Measurements from ENCODE around the gene NPM3. TPM values are rescaled to one million over a fixed set of nuclear protein-coding genes. Genes with fewer than 3 reads are reported as not detected.

NPM3 gene
- total RNA-seq, 1 donor from 2014 or later, result 34.0 TPM

GRCh38 chr10:101775273-101776160, 7.7 kb downstream of the NPM3 start, which contains the start of gene FGF8:
FGF8 (minus strand) TSS chr10:101776114; CDS start chr10:101775900, 214 bp downstream.
- Mint-ChIP-seq H3K27me3 (ENCODE audit: low read depth) (peaks cover 53% of the 10 kb centered on the region), H3K36me3 (ENCODE audit: low read depth) (peaks cover 14% of the 10 kb centered on the region), H3K4me1 (ENCODE audit: low read depth) (peaks cover 16% of the 10 kb centered on the region), H3K4me3 (ENCODE audit: unreplicated experiment) (peak within 1 kb of the TSS; percentile 41), H3K9me3 (ENCODE audit: low read depth) (no peaks in the 10 kb centered on the region), H3K27ac (ENCODE audit: unreplicated experiment) (no peak within 1 kb of the TSS)
- DNase-seq (ENCODE audit: low spot score), result peak; percentile 48
- no peak for TF ChIP-seq CTCF (IDR thresholded peaks at IDR 0.05)

- DNase-seq (ENCODE audit: low spot score), result no peak
- H3K4me3 Mint-ChIP-seq (ENCODE audit: unreplicated experiment), result peak overlapping the region; percentile 16
These were observed 8.5 kb downstream of the NPM3 start for GRCh38 chr10:101774589-101775272.

GRCh38 chr10:101773923-101774588, 9.2 kb downstream of the NPM3 start:
- Mint-ChIP-seq H3K9me3 (ENCODE audit: low read depth) (no peaks in the 10 kb centered on the region), H3K4me3 (ENCODE audit: unreplicated experiment) (no peak overlapping the region), H3K27me3 (ENCODE audit: low read depth) (peaks cover 54% of the 10 kb centered on the region), H3K36me3 (ENCODE audit: low read depth) (peaks cover 14% of the 10 kb centered on the region), H3K4me1 (ENCODE audit: low read depth) (peaks cover 7% of the 10 kb centered on the region), H3K27ac (ENCODE audit: unreplicated experiment) (no peak overlapping the region)
- TF ChIP-seq CTCF (IDR thresholded peaks at IDR 0.05), result no peak
- DNase-seq (ENCODE audit: low spot score), result no peak

More at GRCh38 chr10:101774589-101775272, 8.5 kb downstream of the NPM3 start:
- H3K9me3 Mint-ChIP-seq (ENCODE audit: low read depth), result no peaks in the 10 kb centered on the region
- H3K4me1 Mint-ChIP-seq (ENCODE audit: low read depth), result peaks cover 13% of the 10 kb centered on the region
- TF ChIP-seq CTCF (IDR thresholded peaks at IDR 0.05), result no peak
- H3K27ac Mint-ChIP-seq (ENCODE audit: unreplicated experiment), result no peak overlapping the region
- peaks cover 53% of the 10 kb centered on the region for H3K27me3 Mint-ChIP-seq (ENCODE audit: low read depth)
- peaks cover 14% of the 10 kb centered on the region for H3K36me3 Mint-ChIP-seq (ENCODE audit: low read depth)

- Mint-ChIP-seq H3K27me3 (ENCODE audit: low read depth) (peaks cover 50% of the 10 kb centered on the region), H3K4me1 (ENCODE audit: low read depth) (peaks cover 3% of the 10 kb centered on the region), H3K9me3 (ENCODE audit: low read depth) (no peaks in the 10 kb centered on the region), H3K4me3 (ENCODE audit: unreplicated experiment) (no peak overlapping the region), H3K27ac (ENCODE audit: unreplicated experiment) (no peak overlapping the region), H3K36me3 (ENCODE audit: low read depth) (peaks cover 10% of the 10 kb centered on the region)
- no peak for DNase-seq (ENCODE audit: low spot score)
- TF ChIP-seq CTCF (IDR thresholded peaks at IDR 0.05), result no peak
These were observed 10.1 kb downstream of the NPM3 start for GRCh38 chr10:101772895-101773761.

Data from chondrocyte (in vitro differentiated cells).